ENCODE measurements around the gene S100PBP.

DNA sequence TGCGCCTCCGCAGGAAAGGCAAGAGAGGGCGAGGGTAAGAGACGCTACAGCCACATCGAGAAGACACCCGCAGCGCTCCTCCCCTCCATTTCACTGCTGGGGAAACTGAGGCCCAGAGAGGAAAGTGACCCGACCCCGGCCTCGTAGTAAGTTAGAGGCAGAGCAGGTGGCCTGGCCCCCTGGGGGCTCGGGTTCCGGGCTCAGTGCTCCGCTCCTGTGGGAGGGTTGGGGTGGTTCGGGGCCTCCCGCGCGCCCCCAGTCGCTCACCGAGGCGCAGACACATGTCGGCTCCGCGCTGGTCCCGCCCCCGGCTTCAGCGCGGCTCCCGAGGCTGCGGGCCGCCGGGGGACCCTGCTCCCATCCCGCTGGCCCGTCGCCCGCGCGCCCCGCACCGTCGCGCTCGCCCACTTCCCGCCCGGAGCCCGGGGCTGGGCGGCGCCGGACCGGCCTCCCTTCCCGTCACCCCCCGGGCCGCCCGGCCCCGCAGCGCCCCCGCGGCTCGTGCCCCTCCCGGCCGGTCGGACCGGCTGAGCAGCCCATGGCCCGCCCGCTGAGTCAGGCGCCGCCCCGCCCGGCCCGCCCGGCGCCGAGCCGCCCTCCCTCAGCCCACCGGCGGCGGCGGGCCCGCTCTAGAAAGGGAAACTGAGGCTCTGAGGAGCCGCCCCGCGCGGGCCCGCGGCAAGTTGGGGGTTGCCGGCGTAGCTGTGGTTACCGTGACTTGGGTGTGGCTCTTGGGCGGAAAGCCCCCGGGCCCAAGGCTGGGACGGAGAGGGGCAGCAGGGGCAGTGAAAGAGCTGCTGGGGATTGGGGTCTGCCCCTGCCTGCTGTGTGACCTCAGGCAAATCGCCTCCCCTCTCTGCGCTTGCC is 83.7 kb downstream of the S100PBP start, which contains the start of gene TMEM54:
- TF ChIP-seq, protein P1, sequence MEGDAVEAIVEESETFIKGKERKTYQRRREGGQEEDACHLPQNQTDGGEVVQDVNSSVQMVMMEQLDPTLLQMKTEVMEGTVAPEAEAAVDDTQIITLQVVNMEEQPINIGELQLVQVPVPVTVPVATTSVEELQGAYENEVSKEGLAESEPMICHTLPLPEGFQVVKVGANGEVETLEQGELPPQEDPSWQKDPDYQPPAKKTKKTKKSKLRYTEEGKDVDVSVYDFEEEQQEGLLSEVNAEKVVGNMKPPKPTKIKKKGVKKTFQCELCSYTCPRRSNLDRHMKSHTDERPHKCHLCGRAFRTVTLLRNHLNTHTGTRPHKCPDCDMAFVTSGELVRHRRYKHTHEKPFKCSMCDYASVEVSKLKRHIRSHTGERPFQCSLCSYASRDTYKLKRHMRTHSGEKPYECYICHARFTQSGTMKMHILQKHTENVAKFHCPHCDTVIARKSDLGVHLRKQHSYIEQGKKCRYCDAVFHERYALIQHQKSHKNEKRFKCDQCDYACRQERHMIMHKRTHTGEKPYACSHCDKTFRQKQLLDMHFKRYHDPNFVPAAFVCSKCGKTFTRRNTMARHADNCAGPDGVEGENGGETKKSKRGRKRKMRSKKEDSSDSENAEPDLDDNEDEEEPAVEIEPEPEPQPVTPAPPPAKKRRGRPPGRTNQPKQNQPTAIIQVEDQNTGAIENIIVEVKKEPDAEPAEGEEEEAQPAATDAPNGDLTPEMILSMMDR (IDR thresholded peaks at IDR 0.05) = peak in 1 of 6 experiments; percentile 3
- no peak for TF ChIP-seq POLR2AphosphoS5 (IDR thresholded peaks at IDR 0.05)
- TF ChIP-seq EP300 (IDR thresholded peaks at IDR 0.05) = no peak
- TF ChIP-seq POLR2A (IDR thresholded peaks at IDR 0.05) = no peak
